CD8-positive, alpha-beta memory T cell (primary cell): ENCODE measurements around the gene PTN. TPM values are rescaled to one million over a fixed set of nuclear protein-coding genes. Genes with fewer than 3 reads are reported as not detected.

ENCODE experiments used
- CTCF ChIA-PET: fragments of 350-600 bp; sonication (Branson Sonifier 250); formaldehyde crosslinking; loops from one replicate; lab custom pipeline; 2021; ENCODE audit warnings: antibody characterized with exemption; lab: Charles Lee
- POLR2A ChIA-PET: fragments of 350-600 bp; sonication (Branson Sonifier 250); formaldehyde crosslinking; loops from one replicate; lab custom pipeline; 2021; ENCODE audit warnings: antibody characterized with exemption; lab: Charles Lee
- DNase-seq, 5 donors: peaks; one replicate each; pipeline versions ENCODE4 v3.0.0 to v3.0.0-alpha.2; 2020 to 2022; ENCODE audit warnings: mixed read lengths in 1 of 5
- H3K27ac ChIP-seq: one replicate; pipeline ENCODE4 v1.7.0; 2013; ENCODE audit warnings: low read depth, mild to moderate bottlenecking, low read length, moderate library complexity
- H3K27me3 ChIP-seq: 2 replicates; pipeline ENCODE4 v1.7.0; 2013; ENCODE audit warnings: low read length, mild to moderate bottlenecking; ENCODE audit not compliant: insufficient read depth, poor library complexity, severe bottlenecking
- H3K36me3 ChIP-seq: 2 replicates; pipeline ENCODE4 v1.7.0; 2013; ENCODE audit warnings: mild to moderate bottlenecking, low read length, moderate library complexity; ENCODE audit not compliant: insufficient read depth
- H3K4me1 ChIP-seq: 2 replicates; pipeline ENCODE4 v1.7.0; 2013; ENCODE audit warnings: mild to moderate bottlenecking, low read length, moderate library complexity; ENCODE audit not compliant: insufficient read depth
- H3K4me3 ChIP-seq: 2 replicates; pipeline ENCODE4 v1.7.0; 2013; ENCODE audit warnings: mild to moderate bottlenecking, low read length
- H3K9me3 ChIP-seq: 2 replicates; pipeline ENCODE4 v1.7.0; 2013; ENCODE audit warnings: mild to moderate bottlenecking, low read length
- H3K27ac Mint-ChIP-seq, 8 donors: one replicate each; pipeline ENCODE4 v1.8.0; 2020 to 2021; ENCODE audit warnings: mixed read lengths in 8 of 8, mild to moderate bottlenecking in 6 of 8, inconsistent platforms in 3 of 8, moderate library complexity in 3 of 8
- H3K27me3 Mint-ChIP-seq, 2 donors: one replicate each; pipeline ENCODE4 v1.8.0; 2020 to 2021; ENCODE audit warnings: mixed read lengths in 2 of 2, mild to moderate bottlenecking in 1 of 2, moderate library complexity in 1 of 2
- H3K36me3 Mint-ChIP-seq, 3 donors: one replicate each; pipeline ENCODE4 v1.8.0; 2020 to 2021; ENCODE audit warnings: mixed read lengths in 3 of 3, inconsistent platforms in 1 of 3, mild to moderate bottlenecking in 1 of 3
- H3K4me1 Mint-ChIP-seq, 3 donors: one replicate each; pipeline ENCODE4 v1.8.0; 2020 to 2021; ENCODE audit warnings: mixed read lengths in 3 of 3, inconsistent platforms in 1 of 3, mild to moderate bottlenecking in 1 of 3
- H3K4me3 Mint-ChIP-seq, 7 donors: one replicate each; pipeline ENCODE4 v1.8.0; 2020 to 2021; ENCODE audit warnings: mixed read lengths in 7 of 7, mild to moderate bottlenecking in 6 of 7, moderate library complexity in 4 of 7, inconsistent platforms in 2 of 7
- H3K9me3 Mint-ChIP-seq, 5 donors: one replicate each; pipeline ENCODE4 v1.8.0; 2020 to 2022; ENCODE audit warnings: mixed read lengths in 5 of 5, mild to moderate bottlenecking in 3 of 5, moderate library complexity in 2 of 5, inconsistent platforms in 1 of 5
- polyA plus RNA-seq: library from polyadenylated mRNA; unstranded; fragments of 300-500 nt; fragmentation: Illumina TruSeq; gene quantifications from one replicate; pipeline ENCODE4 v1.2.3, GENCODE V29; 2021
- total RNA-seq, 2 experiments: library from RNA; stranded (reverse); gene quantifications; one replicate each; pipeline ENCODE4 v1.2.3, GENCODE V29; 2021

Gene PTN
- total and polyA plus RNA-seq, 3 experiments from 2014 or later: not detected

DNA sequence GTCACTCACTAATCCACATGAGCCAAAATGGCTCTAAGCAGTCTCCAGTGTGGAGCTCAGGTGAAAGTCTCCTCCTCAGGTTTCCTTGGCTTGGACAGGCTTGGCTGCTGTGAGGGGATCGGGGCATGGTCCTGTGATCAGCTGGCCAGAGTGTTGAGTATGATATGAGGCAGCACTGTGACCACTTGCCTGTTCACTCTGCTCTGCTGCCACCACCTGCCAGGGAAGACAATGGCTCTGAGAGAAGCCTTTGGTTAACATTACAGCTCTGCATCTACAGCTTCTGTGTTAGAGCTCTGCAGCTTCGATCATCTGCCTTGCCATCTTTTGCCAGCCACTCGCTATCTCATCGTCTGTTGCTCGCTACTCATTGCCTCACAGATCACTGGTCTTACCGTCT lies 20.1 kb upstream of the PTN start:
- Histone ChIP-seq H3K27ac (no peak overlapping the region), H3K36me3 (no peaks in the 10 kb centered on the region), H3K4me1 (no peaks in the 10 kb centered on the region), H3K27me3 (no peaks in the 10 kb centered on the region), H3K4me3 (no peak overlapping the region), H3K9me3 (no peaks in the 10 kb centered on the region)
- H3K4me1 Mint-ChIP-seq: no peaks in the 10 kb centered on the region
- ChIA-PET CTCF (no interaction called here), POLR2A (no interaction called here)
- no peaks in the 10 kb centered on the region for H3K36me3 Mint-ChIP-seq
- H3K4me3 Mint-ChIP-seq: no peak overlapping the region
- H3K9me3 Mint-ChIP-seq: peaks cover 4 to 29% (median 9%) of the 10 kb centered on the region in 5 donors
- no peak for DNase-seq
- no peak overlapping the region for H3K27ac Mint-ChIP-seq
- no peaks in the 10 kb centered on the region for H3K27me3 Mint-ChIP-seq

DNA sequence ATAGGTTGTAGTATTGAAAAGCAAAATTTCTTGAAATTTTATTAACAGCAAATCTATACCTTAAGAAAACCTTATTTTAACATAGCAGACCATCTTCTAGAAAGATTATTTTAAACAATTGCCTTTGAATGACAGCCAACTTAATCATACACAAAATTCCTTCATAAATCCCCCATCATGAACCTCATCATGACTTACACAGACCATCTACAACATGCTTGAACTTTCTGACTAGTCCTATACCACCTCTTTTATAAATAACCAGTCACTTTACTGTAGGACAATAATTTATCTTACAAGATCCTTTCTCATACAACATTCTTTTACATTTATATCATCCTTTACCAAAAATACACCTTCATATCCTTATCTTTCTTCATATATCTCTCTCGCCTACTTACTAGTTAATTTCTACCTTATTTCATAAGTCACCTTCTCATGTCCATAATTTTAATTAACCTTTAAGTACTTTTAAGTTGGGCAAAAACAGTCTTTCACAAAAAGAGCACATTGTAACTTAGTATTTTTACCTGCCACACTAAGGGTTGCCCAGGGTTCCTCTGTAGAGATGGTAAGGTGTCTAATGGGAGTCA lies 16.6 kb upstream of the PTN start:
- Histone ChIP-seq H3K9me3 (no peaks in the 10 kb centered on the region), H3K36me3 (no peaks in the 10 kb centered on the region), H3K4me3 (no peak overlapping the region), H3K27me3 (no peaks in the 10 kb centered on the region), H3K27ac (no peak overlapping the region), H3K4me1 (no peaks in the 10 kb centered on the region)
- Mint-ChIP-seq H3K9me3 (peaks cover 6 to 23% (median 9%) of the 10 kb centered on the region in 5 donors), H3K27ac (no peak overlapping the region), H3K27me3 (no peaks in the 10 kb centered on the region), H3K4me3 (no peak overlapping the region), H3K4me1 (no peaks in the 10 kb centered on the region), H3K36me3 (no peaks in the 10 kb centered on the region)
- ChIA-PET CTCF (no interaction called here), POLR2A (no interaction called here)
- no peak for DNase-seq

DNA sequence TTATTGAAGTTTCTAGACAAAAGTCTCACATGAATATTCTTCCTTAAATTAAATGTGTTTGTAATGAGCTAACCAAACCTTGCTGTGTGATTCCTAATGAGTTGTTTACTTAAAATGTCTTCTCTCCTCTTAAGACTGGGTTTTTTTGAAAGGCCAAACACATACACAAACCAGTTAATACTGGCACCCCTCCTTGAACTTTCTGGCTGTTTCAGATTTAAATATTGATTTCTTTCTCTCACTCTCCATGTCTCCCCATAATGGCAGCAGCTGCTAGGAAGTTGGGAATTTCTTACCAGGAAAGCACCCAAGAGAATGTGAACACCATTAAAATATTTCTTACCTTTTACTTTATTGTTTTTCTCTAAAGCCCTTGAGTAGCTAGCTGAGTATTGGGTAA lies 11.4 kb upstream of the PTN start:
- no peak overlapping the region for H3K27ac ChIP-seq
- POLR2A ChIA-PET: no interaction called here
- CTCF ChIA-PET: no interaction called here
- DNase-seq: no peak
- Mint-ChIP-seq H3K9me3 (peaks cover 0 to 2% (median 0%) of the 10 kb centered on the region in 5 donors), H3K27ac (no peak overlapping the region), H3K4me3 (no peak overlapping the region), H3K27me3 (no peaks in the 10 kb centered on the region), H3K36me3 (no peaks in the 10 kb centered on the region), H3K4me1 (no peaks in the 10 kb centered on the region)
- no peak overlapping the region for H3K4me3 ChIP-seq
- no peaks in the 10 kb centered on the region for H3K27me3 ChIP-seq
- H3K36me3 ChIP-seq: no peaks in the 10 kb centered on the region
- H3K4me1 ChIP-seq: no peaks in the 10 kb centered on the region
- H3K9me3 ChIP-seq: no peaks in the 10 kb centered on the region

DNA sequence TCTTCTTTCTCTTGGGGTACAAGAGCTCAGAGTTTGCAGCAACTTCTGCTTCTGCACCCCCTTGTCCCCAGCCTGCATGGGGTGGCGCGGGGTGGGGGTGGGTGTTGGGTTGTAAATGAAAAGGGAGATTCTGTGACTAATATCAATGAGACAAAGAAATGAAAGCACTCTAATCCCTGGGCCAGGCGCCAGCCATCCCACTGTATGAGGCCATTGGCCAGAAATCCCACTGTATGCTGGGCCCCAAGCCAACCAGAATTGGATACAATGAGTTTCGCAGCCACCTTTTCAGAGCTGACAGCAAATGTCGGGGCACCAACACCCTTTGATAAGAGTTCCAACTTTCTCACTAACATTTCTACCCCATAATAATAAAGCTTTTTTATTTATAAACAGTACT lies 10.9 kb upstream of the PTN start:
- Mint-ChIP-seq H3K27ac (no peak overlapping the region), H3K4me1 (no peaks in the 10 kb centered on the region), H3K36me3 (no peaks in the 10 kb centered on the region), H3K4me3 (no peak overlapping the region), H3K27me3 (no peaks in the 10 kb centered on the region), H3K9me3 (peaks cover 0 to 2% (median 0%) of the 10 kb centered on the region in 5 donors)
- H3K4me3 ChIP-seq: no peak overlapping the region
- POLR2A ChIA-PET: no interaction called here
- no peaks in the 10 kb centered on the region for H3K9me3 ChIP-seq
- no peaks in the 10 kb centered on the region for H3K27me3 ChIP-seq
- CTCF ChIA-PET: no interaction called here
- no peaks in the 10 kb centered on the region for H3K4me1 ChIP-seq
- H3K27ac ChIP-seq: no peak overlapping the region
- no peaks in the 10 kb centered on the region for H3K36me3 ChIP-seq
- no peak for DNase-seq

DNA sequence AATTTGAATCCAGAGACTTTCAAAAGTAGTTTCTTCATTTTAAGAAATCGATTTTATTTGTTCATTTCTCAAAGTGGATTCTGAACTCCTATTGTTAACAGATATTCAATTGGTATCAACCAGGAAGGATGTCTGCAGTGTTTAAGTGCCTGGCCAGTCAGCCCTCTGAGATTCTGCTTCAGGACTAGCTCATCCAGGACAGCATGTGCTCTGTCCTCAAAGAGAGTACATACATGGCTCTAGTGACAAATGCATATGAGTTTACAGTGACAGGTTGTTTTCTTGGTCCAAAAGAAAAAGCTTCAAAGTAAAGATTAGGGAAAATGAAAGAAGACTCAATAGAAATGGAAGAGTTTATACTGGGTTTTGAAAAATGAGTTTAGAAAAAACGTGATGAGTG lies 8.4 kb upstream of the PTN start:
- ChIA-PET CTCF (no interaction called here), POLR2A (no interaction called here)
- Mint-ChIP-seq H3K36me3 (no peaks in the 10 kb centered on the region), H3K4me3 (no peak overlapping the region), H3K4me1 (no peaks in the 10 kb centered on the region), H3K9me3 (peaks cover 0 to 3% (median 0%) of the 10 kb centered on the region in 5 donors), H3K27ac (no peak overlapping the region), H3K27me3 (no peaks in the 10 kb centered on the region)
- Histone ChIP-seq H3K27me3 (no peaks in the 10 kb centered on the region), H3K9me3 (no peaks in the 10 kb centered on the region), H3K27ac (no peak overlapping the region), H3K4me3 (no peak overlapping the region), H3K36me3 (no peaks in the 10 kb centered on the region), H3K4me1 (no peaks in the 10 kb centered on the region)
- DNase-seq: no peak

DNA sequence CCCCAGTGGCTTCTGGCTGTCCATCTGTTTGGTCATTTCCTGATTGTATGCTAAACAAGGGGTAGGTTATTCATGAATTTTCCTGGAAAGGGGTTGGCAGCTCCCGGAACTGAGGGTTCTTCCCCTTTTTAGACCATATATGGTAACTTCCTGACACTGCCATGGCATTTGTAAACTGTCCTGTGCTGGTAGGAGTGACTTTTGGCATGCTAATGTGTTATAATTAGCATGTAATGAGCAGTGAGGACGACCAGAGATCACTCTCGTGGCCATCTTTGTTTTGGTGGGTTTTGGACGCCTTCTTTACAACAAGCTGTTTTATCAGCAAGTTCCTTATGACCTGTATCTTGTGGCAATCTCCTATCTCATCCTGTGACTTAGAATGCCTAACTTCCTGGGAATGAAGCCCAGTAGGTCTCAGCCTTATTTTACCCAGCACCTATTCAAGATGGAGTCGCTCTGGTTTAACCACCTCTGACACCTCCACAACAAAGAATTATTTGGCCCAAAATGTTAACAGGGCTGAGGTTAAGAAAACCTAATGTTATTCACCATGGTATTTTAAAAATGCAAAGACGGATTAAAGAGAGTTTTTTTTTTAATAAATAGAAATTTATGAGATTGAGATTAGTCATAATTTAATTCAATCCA lies 2.4 kb upstream of the PTN start:
- no peak overlapping the region for H3K4me3 ChIP-seq
- H3K27me3 ChIP-seq: no peaks in the 10 kb centered on the region
- H3K9me3 Mint-ChIP-seq: peaks cover 0 to 6% (median 0%) of the 10 kb centered on the region in 5 donors
- no peaks in the 10 kb centered on the region for H3K27me3 Mint-ChIP-seq
- H3K4me3 Mint-ChIP-seq: no peak overlapping the region
- CTCF ChIA-PET: no interaction called here
- H3K36me3 ChIP-seq: no peaks in the 10 kb centered on the region
- no peaks in the 10 kb centered on the region for H3K4me1 ChIP-seq
- no peak overlapping the region for H3K27ac ChIP-seq
- peaks cover 0 to 4% (median 0%) of the 10 kb centered on the region in 3 donors for H3K4me1 Mint-ChIP-seq
- H3K27ac Mint-ChIP-seq: no peak overlapping the region
- POLR2A ChIA-PET: no interaction called here
- H3K36me3 Mint-ChIP-seq: no peaks in the 10 kb centered on the region
- DNase-seq: no peak
- H3K9me3 ChIP-seq: no peaks in the 10 kb centered on the region

DNA sequence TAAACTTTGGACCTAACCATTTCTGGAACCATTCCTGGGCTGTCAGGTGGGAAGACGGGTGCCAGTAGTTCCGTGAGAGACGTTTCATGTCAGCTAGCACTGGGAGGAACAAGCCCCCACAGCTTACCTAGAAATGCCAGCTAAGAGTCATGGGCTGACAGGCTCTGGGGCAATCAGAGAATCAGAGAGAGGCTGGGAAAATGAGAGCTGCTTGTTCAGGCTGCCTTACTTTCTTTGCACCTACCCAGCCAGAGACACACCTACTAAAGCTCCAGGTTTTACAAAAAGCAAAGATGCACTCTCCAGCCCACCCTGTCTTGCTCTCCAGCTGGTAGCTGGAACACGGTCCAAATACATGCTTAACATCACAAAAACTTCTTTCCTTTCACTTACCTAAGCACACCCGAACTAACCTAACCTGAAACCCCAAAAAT lies 688 bp downstream of the PTN start:
- POLR2A ChIA-PET: no interaction called here
- H3K9me3 Mint-ChIP-seq: peaks cover 0 to 5% (median 3%) of the 10 kb centered on the region in 5 donors
- CTCF ChIA-PET: no interaction called here

DNA sequence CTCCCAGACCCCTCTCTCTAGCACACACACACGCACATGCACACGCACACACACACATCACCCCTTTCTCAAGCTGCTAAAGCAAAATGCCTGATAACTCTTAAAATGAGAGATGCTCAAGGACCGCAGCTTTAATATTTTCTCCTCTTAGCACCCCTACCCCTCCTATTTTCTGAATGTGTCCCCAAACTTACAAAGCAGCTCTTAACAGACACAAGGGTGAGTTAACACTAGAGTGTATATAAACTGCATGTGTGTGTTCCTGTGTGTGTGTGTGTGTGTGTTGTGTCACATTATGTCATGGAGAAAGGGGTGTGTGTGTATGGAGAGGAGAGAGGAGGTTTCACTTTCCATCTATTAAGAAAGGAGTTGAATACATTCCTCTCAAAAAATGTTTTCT lies 1.3 kb downstream of the PTN start:
- CTCF ChIA-PET: no interaction called here
- Mint-ChIP-seq H3K27ac (no peak overlapping the region), H3K27me3 (no peaks in the 10 kb centered on the region)

More for the DNA sequence above, 688 bp downstream of the PTN start:
- no peak overlapping the region for H3K27ac ChIP-seq
- Mint-ChIP-seq H3K27me3 (no peaks in the 10 kb centered on the region), H3K4me1 (peaks cover 0 to 4% (median 0%) of the 10 kb centered on the region in 3 donors), H3K27ac (no peak overlapping the region), H3K36me3 (no peaks in the 10 kb centered on the region), H3K4me3 (no peak overlapping the region)
- no peak overlapping the region for H3K4me3 ChIP-seq
- no peaks in the 10 kb centered on the region for H3K36me3 ChIP-seq
- no peak for DNase-seq
- H3K27me3 ChIP-seq: no peaks in the 10 kb centered on the region
- H3K9me3 ChIP-seq: no peaks in the 10 kb centered on the region
- no peaks in the 10 kb centered on the region for H3K4me1 ChIP-seq

More for the DNA sequence above, 1.3 kb downstream of the PTN start:
- Mint-ChIP-seq H3K4me1 (peaks cover 0 to 4% (median 0%) of the 10 kb centered on the region in 3 donors), H3K9me3 (peaks cover 3 to 9% (median 3%) of the 10 kb centered on the region in 5 donors), H3K4me3 (no peak overlapping the region), H3K36me3 (no peaks in the 10 kb centered on the region)
- H3K4me1 ChIP-seq: no peaks in the 10 kb centered on the region
- no peaks in the 10 kb centered on the region for H3K9me3 ChIP-seq
- H3K36me3 ChIP-seq: no peaks in the 10 kb centered on the region
- no peak overlapping the region for H3K27ac ChIP-seq
- POLR2A ChIA-PET: no interaction called here
- H3K27me3 ChIP-seq: no peaks in the 10 kb centered on the region
- DNase-seq: no peak
- H3K4me3 ChIP-seq: no peak overlapping the region
